ENCODE results near the gene FBXO40.
"Not testable (repeated sequence)": the region's sequence is repeated elsewhere in the genome, so short reads cannot be mapped to it uniquely, and the experiment has no call there.

The FBXO40 gene, protein sequence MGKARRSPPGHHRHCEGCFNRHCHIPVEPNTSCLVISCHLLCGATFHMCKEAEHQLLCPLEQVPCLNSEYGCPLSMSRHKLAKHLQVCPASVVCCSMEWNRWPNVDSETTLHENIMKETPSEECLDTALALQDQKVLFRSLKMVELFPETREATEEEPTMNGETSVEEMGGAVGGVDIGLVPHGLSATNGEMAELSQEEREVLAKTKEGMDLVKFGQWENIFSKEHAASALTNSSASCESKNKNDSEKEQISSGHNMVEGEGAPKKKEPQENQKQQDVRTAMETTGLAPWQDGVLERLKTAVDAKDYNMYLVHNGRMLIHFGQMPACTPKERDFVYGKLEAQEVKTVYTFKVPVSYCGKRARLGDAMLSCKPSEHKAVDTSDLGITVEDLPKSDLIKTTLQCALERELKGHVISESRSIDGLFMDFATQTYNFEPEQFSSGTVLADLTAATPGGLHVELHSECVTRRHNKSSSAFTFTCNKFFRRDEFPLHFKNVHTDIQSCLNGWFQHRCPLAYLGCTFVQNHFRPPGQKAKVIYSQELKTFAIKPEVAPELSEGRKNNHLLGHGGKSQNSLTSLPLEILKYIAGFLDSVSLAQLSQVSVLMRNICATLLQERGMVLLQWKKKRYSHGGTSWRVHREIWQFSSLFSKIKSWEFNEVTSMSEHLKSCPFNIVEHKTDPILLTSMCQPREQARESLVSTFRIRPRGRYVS

DNA sequence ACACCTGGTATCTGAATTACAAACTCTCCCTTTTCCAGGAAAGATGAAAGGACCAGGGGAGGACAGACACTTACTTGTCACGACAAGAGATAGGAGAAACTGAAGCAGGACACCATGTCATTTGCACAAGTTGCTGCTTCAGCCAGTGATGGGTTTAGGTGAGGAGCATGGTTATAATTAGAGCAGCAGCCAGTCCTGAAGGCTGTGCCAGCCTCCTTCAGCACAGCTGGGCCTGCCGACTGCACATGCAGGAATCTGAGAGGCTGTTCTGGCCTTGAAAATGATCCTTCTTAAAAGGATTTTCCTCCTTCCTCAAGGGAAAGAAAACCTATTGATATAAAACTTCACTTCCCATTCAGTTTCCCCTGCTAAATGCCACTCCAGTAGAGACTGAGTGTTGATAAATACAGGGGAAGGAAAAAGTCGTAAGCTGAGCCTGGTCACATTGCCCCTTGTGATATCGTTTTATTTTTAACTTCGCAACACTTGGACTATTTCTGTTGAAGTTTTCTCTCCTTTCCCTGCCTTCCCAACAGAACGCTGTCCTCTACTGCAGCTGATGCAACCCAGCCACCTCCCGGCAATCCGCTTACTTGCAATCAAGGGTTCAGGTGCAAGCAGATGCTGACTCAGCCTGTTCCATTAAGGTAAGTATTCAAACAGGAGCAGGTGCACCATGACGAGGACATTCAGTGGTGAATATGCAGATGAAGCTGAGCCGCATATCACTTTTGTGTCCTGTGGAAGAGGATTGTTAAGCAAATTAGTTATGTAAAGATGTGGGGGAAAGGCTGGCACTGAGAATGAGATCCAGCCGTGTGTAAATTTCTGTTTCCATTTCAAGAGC lies at the start of gene FBXO40:
Gene FBXO40, plus strand, starts transcription at position 524 of the 847 bp plus-strand sequence. CDS start 27,197 bp downstream, outside the sequence.
- DNase-seq, result peak; percentile 56

- no peak for DNase-seq
Observed at GRCh38 chr3:121545049-121545573, 48.1 kb upstream of the FBXO40 start.

DNA sequence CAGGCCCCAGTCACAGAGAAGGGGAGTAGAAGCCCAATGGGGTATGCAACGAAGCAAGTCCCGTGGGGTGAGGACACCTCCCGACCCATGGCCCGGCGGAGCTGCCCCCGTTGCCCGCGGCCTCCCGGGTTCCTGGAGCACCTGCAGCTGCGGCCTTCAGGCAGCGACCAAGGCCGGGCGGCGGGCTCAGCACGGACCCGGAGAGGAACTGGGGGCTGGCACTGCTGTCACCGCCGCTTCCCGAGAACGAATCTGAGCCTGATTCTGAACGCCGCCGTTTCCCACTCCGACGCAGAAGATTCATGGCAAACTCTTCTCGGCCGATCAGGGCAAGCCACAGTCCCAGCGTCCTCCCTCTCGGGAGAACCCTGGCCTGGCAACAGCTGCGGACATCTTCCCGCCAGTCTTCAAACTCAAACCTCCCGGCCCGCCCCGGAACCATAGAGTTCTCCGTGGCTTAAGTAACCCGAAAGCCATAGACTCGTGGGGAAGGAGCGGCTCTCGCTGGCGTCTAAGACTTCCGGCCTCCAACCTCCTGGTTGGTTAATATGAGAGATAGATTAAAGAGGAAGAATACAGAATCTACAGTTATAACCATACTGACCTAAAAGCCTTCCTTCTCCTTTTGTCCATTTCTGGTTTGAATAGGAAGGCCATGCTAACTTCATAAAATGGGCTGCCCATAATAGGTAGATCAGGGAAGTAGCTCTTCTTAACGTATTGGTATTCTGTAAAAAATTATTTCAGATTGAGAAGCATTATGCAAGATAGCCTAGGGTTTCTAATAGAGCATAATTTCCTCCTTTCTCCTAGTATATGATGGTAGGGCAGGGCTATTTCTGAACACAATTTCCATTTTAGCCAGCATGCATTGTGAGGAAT lies 47.4 kb upstream of the FBXO40 start, which contains the start of gene POLQ:
Gene POLQ, minus strand, starts transcription at position 415 of the 882 bp plus-strand sequence. Its CDS starts 111 bp downstream, at position 304.
- peak; percentile 91 for DNase-seq

DNA sequence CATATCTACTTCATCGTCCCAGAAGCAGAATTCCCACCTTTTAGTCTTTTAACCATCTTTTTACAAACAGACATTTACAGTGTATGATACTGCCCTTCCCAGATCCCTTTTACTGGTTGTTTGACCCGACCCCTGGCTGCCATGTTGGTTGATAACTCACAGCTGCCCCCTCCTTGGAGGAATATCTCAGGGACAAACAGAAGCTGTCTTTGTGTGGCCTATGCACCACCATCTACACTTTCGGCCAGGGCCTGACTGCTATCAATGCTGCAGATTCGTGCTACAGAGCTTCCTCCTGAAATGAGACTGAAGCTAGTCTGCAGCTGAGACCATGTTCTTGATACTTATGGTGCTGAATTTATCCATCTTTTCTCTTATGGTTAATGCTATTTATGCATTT lies 40.8 kb upstream of the FBXO40 start:
- no peak for DNase-seq

DNA sequence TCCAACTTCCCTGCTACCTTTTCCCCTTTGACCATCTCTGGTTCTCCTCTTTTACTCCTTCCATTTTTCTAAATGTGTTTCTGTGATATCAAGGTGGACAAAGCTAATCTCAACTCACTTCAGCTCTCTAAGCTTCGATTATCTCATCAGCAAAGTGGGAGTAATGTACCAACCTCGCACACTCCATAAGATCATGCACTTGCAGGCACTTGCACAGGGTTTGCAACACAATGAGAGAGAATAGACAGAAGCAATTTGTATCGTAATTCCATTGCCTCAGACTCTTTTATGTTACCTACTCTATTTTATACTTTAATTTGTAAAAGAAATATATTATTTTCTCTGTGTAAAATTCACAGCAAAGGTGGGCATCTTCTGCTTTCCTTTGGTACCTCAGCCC lies 40.4 kb upstream of the FBXO40 start:
- DNase-seq, result no peak

- DNase-seq, result no peak
Observed at GRCh38 chr3:121557426-121557934, 35.7 kb upstream of the FBXO40 start.

GRCh38 chr3:121562148-121562547 lies 31.0 kb upstream of the FBXO40 start:
- DNase-seq, result no peak

DNA sequence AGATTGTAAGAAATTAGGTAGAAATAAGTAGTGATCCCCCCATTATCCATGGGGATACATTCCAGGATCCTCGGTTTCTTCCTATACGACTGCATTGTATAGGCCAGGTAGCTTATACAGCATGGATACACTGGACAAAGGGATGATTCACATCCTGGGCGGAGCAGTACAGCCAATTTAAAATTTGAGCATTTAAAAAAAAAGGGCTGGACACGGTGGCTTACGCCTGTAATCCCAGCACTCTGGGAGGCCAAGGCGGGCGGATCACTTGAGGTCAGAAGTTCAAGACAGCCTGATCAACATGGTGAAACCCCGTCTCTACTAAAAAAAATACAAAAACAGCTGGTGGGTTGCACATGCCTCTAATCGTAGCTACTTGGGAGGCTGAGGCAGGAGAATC lies 26.4 kb upstream of the FBXO40 start:
- DNase-seq, result no peak

- no peak for DNase-seq
Observed at GRCh38 chr3:121567649-121568048, 25.5 kb upstream of the FBXO40 start, which contains the start of gene ARGFX. TSS of gene ARGFX (plus strand) at chr3:121567949. CDS start at chr3:121570714, 2,765 bp downstream.

DNA sequence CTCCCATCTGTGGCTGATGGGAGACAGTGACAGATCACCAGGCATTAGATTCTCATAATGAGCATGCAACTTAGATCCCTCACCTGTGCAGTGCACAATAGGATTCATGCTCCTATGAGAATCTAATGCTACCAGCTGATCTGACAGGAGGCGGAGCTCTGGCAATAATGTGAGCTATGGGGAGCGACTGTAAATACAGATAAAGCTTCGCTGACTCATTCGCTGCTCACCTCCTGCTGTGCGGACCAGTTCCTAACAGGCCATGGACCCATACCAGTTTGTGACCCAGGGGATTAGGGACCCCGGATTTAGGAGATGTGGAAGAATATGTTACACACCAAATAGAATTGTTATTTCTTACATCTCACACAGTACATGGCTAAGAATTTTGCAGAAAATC lies 18.7 kb upstream of the FBXO40 start:
- DNase-seq, result peak; percentile 29

DNA sequence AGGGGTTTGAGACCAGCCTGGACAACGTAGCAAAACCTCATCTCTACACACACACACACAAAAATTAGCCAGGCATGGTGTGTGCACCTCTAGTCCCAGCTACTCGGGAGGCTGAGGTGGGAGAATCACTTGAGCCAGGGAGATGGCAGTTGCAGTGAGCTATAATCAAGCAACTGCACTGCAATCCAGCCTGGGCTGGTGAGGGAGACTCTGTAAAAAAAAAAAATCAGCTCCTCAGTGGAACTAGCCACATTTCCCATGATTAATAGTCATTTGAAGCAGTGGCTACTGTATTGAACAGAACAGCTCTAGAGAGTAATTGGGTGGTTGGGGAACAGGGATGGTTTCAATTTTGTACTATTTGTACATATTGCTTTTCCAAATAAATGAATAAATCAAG lies 11.5 kb upstream of the FBXO40 start:
- DNase-seq, result no peak

DNA sequence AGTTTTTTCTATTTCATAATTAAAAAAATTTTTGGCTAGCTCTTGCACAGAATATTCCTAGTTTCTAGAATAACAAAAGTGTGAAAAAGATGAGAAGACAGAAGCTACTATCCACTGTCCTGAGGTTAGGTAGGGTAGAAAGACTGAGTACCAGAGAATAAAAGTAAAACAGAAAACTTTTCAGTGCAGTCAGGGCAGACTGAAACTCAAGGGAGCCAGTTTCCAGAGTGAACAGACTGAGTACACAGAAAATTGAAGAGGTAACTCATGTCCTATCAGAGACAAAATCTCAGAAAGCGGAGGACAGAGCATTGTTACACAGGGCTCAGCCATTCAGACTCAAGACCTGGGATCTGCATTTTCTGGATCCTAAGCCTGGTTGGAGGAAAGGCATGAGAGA lies 8.8 kb upstream of the FBXO40 start:
- DNase-seq, result no peak

DNA sequence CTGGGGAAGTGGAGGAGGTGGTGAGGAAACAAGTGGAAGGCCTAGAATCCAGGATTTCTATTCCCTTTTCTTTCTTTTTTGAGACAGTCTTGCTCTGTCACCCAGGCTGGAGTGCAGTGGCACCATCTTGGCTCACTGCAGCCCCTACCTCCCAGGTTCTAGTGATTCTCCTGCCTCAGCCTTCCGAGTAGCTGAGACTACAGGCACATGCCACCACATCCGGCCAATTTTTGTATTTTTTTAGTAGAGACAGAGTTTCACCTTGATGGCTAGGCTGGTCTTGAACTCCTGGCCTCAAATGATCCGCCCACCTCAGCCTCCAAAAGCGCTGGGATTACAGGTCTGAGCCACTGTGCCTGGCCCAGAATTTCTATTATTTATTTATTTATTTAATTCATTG lies 627 bp downstream of the FBXO40 start:
- not testable (repeated sequence) for DNase-seq

DNA sequence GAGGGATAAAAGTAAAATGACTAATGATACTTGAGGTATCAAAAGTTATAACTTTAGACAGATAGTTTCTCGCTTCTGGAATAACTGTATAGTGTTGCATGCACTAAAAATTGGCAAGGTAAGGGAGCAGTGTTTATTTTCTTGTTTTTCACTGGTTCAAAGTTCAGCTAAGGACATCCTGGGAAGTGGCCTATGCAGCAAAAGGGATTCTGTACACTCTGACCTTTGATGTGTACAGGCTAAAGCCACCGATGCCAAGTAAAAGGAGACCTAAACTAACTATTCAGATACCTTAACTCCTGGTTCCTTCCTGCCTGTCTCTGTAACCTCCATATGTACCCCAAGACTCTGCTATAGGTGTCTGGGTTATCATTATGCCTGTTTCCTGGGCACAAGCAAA lies 1.7 kb downstream of the FBXO40 start:
- no peak for DNase-seq

DNA sequence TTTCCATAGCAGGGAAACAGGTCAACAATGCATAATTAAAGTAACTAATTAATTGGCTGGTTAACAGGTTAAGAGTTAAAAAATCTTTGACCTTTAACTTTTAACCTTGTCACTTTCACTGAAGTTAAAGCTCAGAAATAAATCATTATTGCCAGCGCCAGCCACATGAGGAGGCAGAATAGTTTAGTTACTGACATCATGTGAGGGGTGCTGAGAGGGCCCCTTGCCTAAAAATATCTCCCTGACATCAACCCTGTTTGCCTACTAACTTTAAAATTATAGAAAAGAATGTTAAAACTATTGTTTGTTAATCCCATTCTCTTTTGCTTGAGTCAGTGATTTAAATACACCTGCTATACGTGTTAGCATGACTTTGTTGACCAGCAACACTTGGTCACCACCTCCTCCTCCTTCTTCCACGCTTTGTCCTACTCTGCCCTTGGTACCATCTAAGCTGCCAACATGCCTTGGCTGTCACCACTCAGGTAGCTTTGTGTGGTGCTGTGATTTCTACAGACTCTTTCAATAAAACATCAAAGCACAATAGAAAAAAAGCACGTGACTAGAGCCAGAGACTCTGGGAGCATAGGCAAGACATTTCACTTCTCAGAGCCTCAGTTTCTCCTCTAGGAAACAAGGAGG lies 2.7 kb downstream of the FBXO40 start:
- no peak for DNase-seq

- no peak for DNase-seq
Observed at GRCh38 chr3:121598564-121598963, 5.4 kb downstream of the FBXO40 start.

- DNase-seq, result not testable (repeated sequence)
Observed at GRCh38 chr3:121599900-121600299, 6.7 kb downstream of the FBXO40 start.

DNA sequence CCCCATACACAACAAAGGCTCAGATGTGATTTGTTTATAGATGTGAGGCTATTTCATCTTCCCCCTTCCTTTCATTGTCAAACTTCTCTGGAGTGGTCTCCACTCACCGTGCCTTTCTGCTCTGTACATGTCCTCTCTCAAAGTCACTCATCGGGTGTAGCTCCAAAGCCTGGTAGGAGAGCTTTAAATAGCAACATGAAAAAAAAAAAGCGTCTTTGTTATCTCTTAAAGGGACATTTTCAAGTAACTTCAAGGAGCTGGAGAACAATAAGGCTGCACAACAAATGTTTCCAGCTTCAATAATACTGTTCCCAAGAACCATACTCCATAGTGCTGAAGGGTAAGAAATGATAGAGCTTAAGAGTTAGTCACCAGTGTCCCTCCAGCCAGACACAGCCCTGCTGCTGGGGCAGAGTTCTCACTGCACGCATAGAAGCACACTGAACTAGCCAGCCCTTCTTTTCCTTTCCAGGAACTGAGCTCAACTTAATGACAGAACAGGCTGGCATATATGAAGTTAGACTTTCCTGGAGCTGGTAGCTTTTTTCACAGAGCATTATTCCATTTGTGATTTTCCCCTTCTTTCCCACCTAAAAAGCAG lies 8.1 kb downstream of the FBXO40 start:
- no peak for DNase-seq

GRCh38 chr3:121604759-121605158 lies 11.6 kb downstream of the FBXO40 start:
- no peak for DNase-seq

DNA sequence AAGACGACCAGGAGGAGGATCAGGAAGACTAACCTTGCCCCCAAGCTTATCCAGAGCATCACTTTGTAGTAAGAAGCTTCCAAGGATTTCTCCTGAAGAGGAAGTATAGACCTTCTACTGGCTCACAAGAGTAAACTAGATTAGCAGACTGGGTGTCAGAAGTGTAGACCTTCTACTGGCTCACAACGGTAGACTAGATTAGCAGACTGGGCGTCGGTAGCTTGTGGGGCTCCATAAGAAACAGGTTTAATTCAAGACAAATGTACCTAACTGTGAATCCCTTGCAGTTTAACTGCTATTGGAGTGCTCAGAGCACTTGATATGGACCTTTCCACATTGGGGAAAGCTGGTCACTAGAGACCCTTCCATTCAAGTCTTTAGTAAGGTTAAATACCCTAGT lies 12.9 kb downstream of the FBXO40 start:
- DNase-seq, result no peak

GRCh38 chr3:121619691-121620090 lies 26.5 kb downstream of the FBXO40 start:
- no peak for DNase-seq

Data from NCI-H345 (cell line).